Measurements from ENCODE around the gene ATP9A. TPM values are rescaled to one million over a fixed set of nuclear protein-coding genes. Genes with fewer than 3 reads are reported as not detected.

ATP9A gene
- total RNA-seq, 2 experiments from 2014 or later = 1.1 to 1.3 TPM

GRCh38 chr20:51549474-51549873 is 218.7 kb downstream of the ATP9A start:
- POLR2A ChIA-PET = no interaction called here
- no peak overlapping the region for H3K27ac Mint-ChIP-seq
- H3K4me1 Mint-ChIP-seq = peaks cover 7% of the 10 kb centered on the region
- H3K27me3 Mint-ChIP-seq = peaks cover 24% of the 10 kb centered on the region
- peaks cover 3% of the 10 kb centered on the region for H3K36me3 Mint-ChIP-seq
- ATAC-seq (ENCODE audit: low read depth) (no peak), DNase-seq (no peak)
- H3K4me3 Mint-ChIP-seq = no peak overlapping the region
- peaks cover 7% of the 10 kb centered on the region for H3K9me3 Mint-ChIP-seq

DNA sequence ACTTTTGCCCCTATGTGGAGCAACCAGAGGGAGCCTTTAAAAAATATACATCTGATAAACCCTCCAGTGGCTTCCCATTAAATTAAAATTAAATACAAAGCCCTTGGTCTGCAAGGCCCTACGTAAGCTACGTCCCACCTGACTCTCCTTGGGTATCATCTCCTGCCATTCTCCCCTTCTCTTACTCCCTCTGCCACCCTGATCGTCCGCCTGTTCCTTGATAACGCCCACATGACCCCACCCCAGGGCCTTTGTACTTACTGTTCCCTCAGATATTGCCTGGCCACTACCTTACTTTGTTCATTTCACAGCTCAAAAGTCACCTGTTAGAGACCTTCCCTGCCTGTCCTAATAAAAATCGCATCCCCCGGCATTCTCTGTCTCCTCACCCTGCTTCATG is 220.2 kb downstream of the ATP9A start:
- DNase-seq (no peak), ATAC-seq (ENCODE audit: low read depth) (no peak)
- peaks cover 27% of the 10 kb centered on the region for H3K27me3 Mint-ChIP-seq
- peaks cover 5% of the 10 kb centered on the region for H3K4me1 Mint-ChIP-seq
- H3K27ac Mint-ChIP-seq = no peak overlapping the region
- no peak overlapping the region for H3K4me3 Mint-ChIP-seq
- H3K36me3 Mint-ChIP-seq = peaks cover 3% of the 10 kb centered on the region
- POLR2A ChIA-PET = no interaction called here
- peaks cover 7% of the 10 kb centered on the region for H3K9me3 Mint-ChIP-seq

Other genes starting within 250 kb of the ATP9A start
- 10 to 100 TPM; 58.9 to 62.3 TPM for gene NFATC2, start 225.7 kb downstream of the ATP9A start, total RNA-seq
- gene SALL4, start 34.1 kb upstream of the ATP9A start, total RNA-seq = under 1 TPM; 0.08 to 0.11 TPM